ENCODE results near the gene HDHD5. TPM values are rescaled to one million over a fixed set of nuclear protein-coding genes. Genes with fewer than 3 reads are reported as not detected.
A peak's percentile ranks its signal among the peaks of the same experiment; 100 is the strongest.

Gene HDHD5
- total RNA-seq, 1 donor from 2014 or later, result 44.3 TPM

DNA sequence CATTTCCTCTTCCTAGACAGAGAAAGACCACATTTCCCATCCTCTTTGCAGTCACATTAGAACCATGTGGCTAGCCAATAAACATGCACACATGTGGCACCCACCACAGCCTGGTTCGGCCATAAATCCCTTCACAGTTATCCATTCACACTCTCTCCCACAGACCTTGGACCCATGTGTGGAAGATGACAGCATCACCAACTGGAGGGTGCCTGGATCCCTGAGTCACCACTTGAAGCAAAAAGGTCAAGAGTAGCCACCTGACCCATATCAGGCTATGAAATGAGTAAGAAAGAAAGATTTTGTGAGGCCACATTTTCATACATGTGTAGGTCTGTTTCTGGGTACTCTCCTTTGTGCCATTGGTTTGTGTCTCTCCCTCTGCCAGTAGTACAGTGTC is 28.9 kb downstream of the HDHD5 start:
- H3K36me3 Mint-ChIP-seq (ENCODE audit: low read depth), result no peaks in the 10 kb centered on the region
- intact Hi-C loops (cut with micrococcal nuclease), result no loop called here
- peaks cover 12% of the 10 kb centered on the region for H3K27me3 Mint-ChIP-seq (ENCODE audit: low read depth)
- no peaks in the 10 kb centered on the region for H3K9me3 Mint-ChIP-seq
- H3K4me3 Mint-ChIP-seq (ENCODE audit: low read depth), result no peak overlapping the region
- H3K27ac Mint-ChIP-seq, result no peak overlapping the region
- DNase-seq (ENCODE audit: low spot score), result no peak
- H3K4me1 Mint-ChIP-seq (ENCODE audit: low read depth), result peaks cover 3% of the 10 kb centered on the region

DNA sequence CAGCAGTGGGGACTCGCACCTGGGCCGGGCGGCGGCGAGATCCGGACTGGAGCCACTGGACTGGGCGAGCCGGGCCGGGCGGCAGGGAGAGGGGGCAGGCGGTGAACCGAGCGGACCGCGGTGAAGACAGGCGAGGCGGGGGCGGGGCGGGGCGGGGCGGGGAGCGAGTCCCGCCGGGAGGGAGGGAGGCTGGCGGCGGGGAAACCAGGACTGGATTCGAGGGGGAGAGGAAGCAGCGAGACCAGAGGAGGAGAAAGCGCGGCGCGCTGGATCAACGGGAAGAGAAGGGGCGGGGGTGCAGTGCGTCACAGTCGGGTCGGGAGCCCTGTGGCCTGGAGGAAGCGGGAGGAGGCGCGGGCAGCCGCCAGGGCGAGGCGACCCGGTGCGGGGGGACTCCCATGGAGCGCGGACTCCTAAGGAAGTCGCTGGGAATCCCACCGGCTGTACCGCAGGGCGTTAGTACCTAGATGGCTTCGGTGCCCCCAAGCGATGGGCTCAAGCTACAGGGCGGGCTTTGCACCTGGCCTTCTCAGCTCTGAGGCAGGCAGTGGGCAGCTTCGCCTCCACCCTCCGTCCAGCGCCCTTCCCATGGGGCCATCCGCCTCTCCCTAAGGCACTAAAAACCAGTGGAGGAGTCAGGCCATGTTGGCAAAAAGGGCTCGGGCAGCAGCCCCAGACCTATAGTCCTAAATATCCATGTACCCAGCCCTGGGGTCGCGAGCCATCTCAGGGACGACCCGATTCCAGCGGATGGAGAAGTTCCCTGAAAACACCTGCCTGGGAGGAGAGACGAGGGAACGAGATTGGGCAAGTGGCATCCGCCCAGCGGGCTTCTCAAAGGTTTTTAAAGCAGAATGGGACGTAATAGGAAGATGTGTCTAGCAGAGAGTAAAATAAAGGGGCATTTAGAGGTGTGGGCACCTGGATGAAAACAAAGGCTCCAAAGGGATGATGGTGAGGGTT is 37.6 kb downstream of the HDHD5 start, which contains the start of gene TMEM121B:
Gene TMEM121B (minus strand): TSS at position 128 of the 963 bp plus-strand sequence. CDS start 233 bp downstream, outside the sequence.
- no peaks in the 10 kb centered on the region for H3K36me3 Mint-ChIP-seq (ENCODE audit: low read depth)
- H3K4me3 Mint-ChIP-seq (ENCODE audit: low read depth), result peak within 1 kb of the TSS; percentile 42
- DNase-seq (ENCODE audit: low spot score), result no peak
- peaks cover 25% of the 10 kb centered on the region for H3K4me1 Mint-ChIP-seq (ENCODE audit: low read depth)
- no peak within 1 kb of the TSS for H3K27ac Mint-ChIP-seq
- H3K9me3 Mint-ChIP-seq, result no peaks in the 10 kb centered on the region
- H3K27me3 Mint-ChIP-seq (ENCODE audit: low read depth), result peaks cover 36% of the 10 kb centered on the region
- intact Hi-C loops (cut with micrococcal nuclease), result no loop called here

DNA sequence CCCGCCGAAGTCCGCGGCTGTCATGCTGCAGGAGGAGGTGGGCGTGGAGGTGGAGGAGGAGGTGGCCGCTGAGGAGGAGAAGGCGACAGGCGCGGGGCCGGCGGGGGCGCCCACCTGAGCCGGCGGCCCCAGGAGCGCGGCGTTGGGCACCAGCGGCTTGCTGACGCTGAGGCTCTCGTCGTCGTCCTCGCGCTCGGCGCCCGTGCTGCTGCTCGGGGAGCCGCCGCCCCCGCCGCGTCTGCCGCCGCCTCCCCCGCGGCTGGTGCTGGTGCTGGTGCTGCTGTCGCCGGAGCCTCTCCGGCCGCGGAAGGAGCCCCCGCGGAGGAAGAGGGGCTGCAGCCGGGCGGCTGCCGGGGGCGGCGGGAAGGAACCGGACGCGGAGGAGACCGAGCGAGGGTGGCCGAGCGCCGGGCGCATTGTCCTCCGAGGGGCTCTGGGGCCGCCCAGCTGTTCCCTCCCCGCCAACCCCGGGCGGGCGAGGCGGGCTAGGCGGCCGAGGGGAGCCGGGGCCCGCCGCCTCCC is 38.3 kb downstream of the HDHD5 start:
- Mint-ChIP-seq H3K4me1 (ENCODE audit: low read depth) (peaks cover 32% of the 10 kb centered on the region), H3K27ac (no peak overlapping the region), H3K4me3 (ENCODE audit: low read depth) (no peak overlapping the region), H3K36me3 (ENCODE audit: low read depth) (no peaks in the 10 kb centered on the region), H3K27me3 (ENCODE audit: low read depth) (peaks cover 36% of the 10 kb centered on the region), H3K9me3 (no peaks in the 10 kb centered on the region)
- intact Hi-C loops (cut with micrococcal nuclease), result no loop called here
- no peak for DNase-seq (ENCODE audit: low spot score)

DNA sequence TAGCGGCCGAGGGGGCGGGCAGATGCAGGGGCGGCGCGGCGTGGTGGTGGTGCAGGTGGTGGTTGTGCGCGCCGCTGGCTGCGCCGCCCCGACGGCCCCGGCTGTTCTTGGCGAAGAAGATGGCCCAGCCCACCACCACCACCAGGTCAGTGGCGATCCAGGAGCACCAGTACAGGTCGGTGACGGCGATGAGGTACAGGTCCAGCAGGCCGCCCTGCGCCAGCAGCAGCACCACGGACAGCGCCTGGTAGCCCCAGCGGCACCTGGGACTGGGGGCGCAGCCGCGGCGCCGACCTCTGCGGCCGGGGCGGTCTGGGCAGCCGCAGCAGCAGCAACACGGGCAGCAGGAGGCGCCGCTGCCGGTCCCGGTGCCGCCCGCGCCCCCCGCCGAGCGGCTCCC is 38.8 kb downstream of the HDHD5 start:
- Mint-ChIP-seq H3K4me1 (ENCODE audit: low read depth) (peaks cover 36% of the 10 kb centered on the region), H3K36me3 (ENCODE audit: low read depth) (no peaks in the 10 kb centered on the region), H3K9me3 (no peaks in the 10 kb centered on the region), H3K27me3 (ENCODE audit: low read depth) (peaks cover 36% of the 10 kb centered on the region), H3K4me3 (ENCODE audit: low read depth) (no peak overlapping the region), H3K27ac (no peak overlapping the region)
- DNase-seq (ENCODE audit: low spot score), result peak; percentile 45
- intact Hi-C loops (cut with micrococcal nuclease), result no loop called here

- Mint-ChIP-seq H3K36me3 (ENCODE audit: low read depth) (peaks cover 4% of the 10 kb centered on the region), H3K4me1 (ENCODE audit: low read depth) (peaks cover 41% of the 10 kb centered on the region), H3K9me3 (no peaks in the 10 kb centered on the region), H3K27me3 (ENCODE audit: low read depth) (peaks cover 32% of the 10 kb centered on the region), H3K4me3 (ENCODE audit: low read depth) (no peak overlapping the region), H3K27ac (no peak overlapping the region)
- DNase-seq (ENCODE audit: low spot score), result no peak
- intact Hi-C loops (cut with micrococcal nuclease), result loop anchor here (5.0 kb wide), 1 partner anchor 38 kb away; the partner anchor contains the start of gene HDHD5
Observed at GRCh38 chr22:17119481-17120202, 39.4 kb downstream of the HDHD5 start.

- Mint-ChIP-seq H3K36me3 (ENCODE audit: low read depth) (peaks cover 4% of the 10 kb centered on the region), H3K27me3 (ENCODE audit: low read depth) (peaks cover 26% of the 10 kb centered on the region), H3K4me3 (ENCODE audit: low read depth) (peak overlapping the region; percentile 20), H3K4me1 (ENCODE audit: low read depth) (peaks cover 42% of the 10 kb centered on the region), H3K27ac (peak overlapping the region; percentile 47), H3K9me3 (no peaks in the 10 kb centered on the region)
- intact Hi-C loops (cut with micrococcal nuclease), result loop anchor here (5.0 kb wide), 1 partner anchor 39 kb away; the partner anchor contains the start of gene HDHD5
- DNase-seq (ENCODE audit: low spot score), result no peak
Observed at GRCh38 chr22:17118342-17118741, 40.7 kb downstream of the HDHD5 start.

DNA sequence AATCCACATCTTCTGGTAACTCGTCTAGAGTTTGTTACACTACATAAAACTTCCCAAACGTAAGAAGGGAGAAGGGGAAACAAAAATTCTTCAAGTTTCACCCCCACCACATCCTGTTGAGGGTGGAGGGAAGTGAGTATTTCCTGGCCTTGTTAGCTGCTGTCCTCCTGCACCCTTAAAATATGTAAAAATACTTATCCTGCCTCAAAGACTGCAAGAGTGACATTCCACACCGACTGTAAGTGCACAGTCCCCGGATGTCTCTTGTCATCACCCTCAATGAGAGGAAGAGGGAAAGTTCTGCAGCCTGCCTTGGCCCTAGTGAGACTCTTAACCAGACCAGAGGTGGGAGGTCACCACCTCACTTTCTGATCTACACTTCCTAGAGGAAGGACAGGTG is 41.2 kb downstream of the HDHD5 start:
- H3K27me3 Mint-ChIP-seq (ENCODE audit: low read depth), result peaks cover 25% of the 10 kb centered on the region
- intact Hi-C loops (cut with micrococcal nuclease), result loop anchor here (5.0 kb wide), 1 partner anchor 39 kb away; the partner anchor contains the start of gene HDHD5
- H3K4me3 Mint-ChIP-seq (ENCODE audit: low read depth), result peak overlapping the region; percentile 20
- peaks cover 4% of the 10 kb centered on the region for H3K36me3 Mint-ChIP-seq (ENCODE audit: low read depth)
- H3K27ac Mint-ChIP-seq, result peak overlapping the region; percentile 47
- no peaks in the 10 kb centered on the region for H3K9me3 Mint-ChIP-seq
- DNase-seq (ENCODE audit: low spot score), result no peak
- peaks cover 42% of the 10 kb centered on the region for H3K4me1 Mint-ChIP-seq (ENCODE audit: low read depth)

GRCh38 chr22:17117400-17117799 is 41.7 kb downstream of the HDHD5 start:
- intact Hi-C loops (cut with micrococcal nuclease), result loop anchor here (5.0 kb wide), 1 partner anchor 40 kb away; the partner anchor contains the start of gene HDHD5
- no peaks in the 10 kb centered on the region for H3K9me3 Mint-ChIP-seq
- H3K4me1 Mint-ChIP-seq (ENCODE audit: low read depth), result peaks cover 42% of the 10 kb centered on the region
- DNase-seq (ENCODE audit: low spot score), result no peak
- H3K4me3 Mint-ChIP-seq (ENCODE audit: low read depth), result no peak overlapping the region
- peaks cover 4% of the 10 kb centered on the region for H3K36me3 Mint-ChIP-seq (ENCODE audit: low read depth)
- H3K27me3 Mint-ChIP-seq (ENCODE audit: low read depth), result peaks cover 20% of the 10 kb centered on the region
- no peak overlapping the region for H3K27ac Mint-ChIP-seq

GRCh38 chr22:17116572-17117330 is 42.3 kb downstream of the HDHD5 start:
- DNase-seq (ENCODE audit: low spot score), result no peak
- H3K9me3 Mint-ChIP-seq, result no peaks in the 10 kb centered on the region
- peak overlapping the region; percentile 11 for H3K4me3 Mint-ChIP-seq (ENCODE audit: low read depth)
- H3K36me3 Mint-ChIP-seq (ENCODE audit: low read depth), result peaks cover 4% of the 10 kb centered on the region
- peaks cover 40% of the 10 kb centered on the region for H3K4me1 Mint-ChIP-seq (ENCODE audit: low read depth)
- H3K27ac Mint-ChIP-seq, result peak overlapping the region; percentile 40
- intact Hi-C loops (cut with micrococcal nuclease), result loop anchor here (1.0 to 5.0 kb wide), 2 partner anchors 9 to 41 kb away; partner anchors contain the start of gene HDHD5
- H3K27me3 Mint-ChIP-seq (ENCODE audit: low read depth), result peaks cover 13% of the 10 kb centered on the region

DNA sequence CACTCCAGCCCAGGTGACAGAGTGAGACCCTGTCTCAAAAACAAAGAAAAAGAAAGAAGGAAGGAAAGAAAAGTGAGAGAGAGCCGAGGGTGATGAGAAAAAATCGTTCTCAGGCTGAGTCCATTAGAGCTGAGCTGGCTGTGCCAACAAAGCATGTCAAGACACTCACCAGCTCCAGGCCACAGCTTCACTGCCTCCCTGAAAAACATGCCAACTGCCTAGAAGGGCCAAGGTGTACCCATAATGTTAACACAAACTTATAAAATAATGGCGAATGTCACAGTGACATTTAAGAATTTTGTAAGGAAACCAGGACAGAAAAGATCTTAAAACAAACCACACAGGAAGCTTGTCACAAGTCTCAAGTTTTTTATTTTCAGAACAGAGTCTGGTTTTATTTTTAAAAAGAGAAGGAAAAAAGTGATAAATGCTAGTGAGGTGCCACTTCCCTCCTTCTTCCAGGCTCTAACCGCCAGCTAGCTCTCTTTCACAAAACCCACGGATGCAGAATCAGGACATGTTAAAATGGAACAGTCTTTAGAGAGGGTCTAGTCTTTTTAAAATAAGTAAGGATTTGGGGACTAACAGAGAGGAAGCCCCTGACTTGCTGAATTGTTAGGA is 43.0 kb downstream of the HDHD5 start:
- H3K4me1 Mint-ChIP-seq (ENCODE audit: low read depth), result peaks cover 40% of the 10 kb centered on the region
- intact Hi-C loops (cut with micrococcal nuclease), result loop anchor here (1.0 to 5.0 kb wide), 2 partner anchors 9 to 41 kb away; partner anchors contain the start of gene HDHD5
- H3K27me3 Mint-ChIP-seq (ENCODE audit: low read depth), result peaks cover 8% of the 10 kb centered on the region
- H3K27ac Mint-ChIP-seq, result peak overlapping the region; percentile 64
- H3K36me3 Mint-ChIP-seq (ENCODE audit: low read depth), result peaks cover 11% of the 10 kb centered on the region
- DNase-seq (ENCODE audit: low spot score), result no peak
- no peaks in the 10 kb centered on the region for H3K9me3 Mint-ChIP-seq
- peak overlapping the region; percentile 41 for H3K4me3 Mint-ChIP-seq (ENCODE audit: low read depth)

GRCh38 chr22:17115236-17115635 is 43.8 kb downstream of the HDHD5 start:
- intact Hi-C loops (cut with micrococcal nuclease), result loop anchor here (5.0 kb wide), 1 partner anchor 42 kb away; the partner anchor contains the start of gene HDHD5
- peaks cover 8% of the 10 kb centered on the region for H3K27me3 Mint-ChIP-seq (ENCODE audit: low read depth)
- no peaks in the 10 kb centered on the region for H3K9me3 Mint-ChIP-seq
- peaks cover 40% of the 10 kb centered on the region for H3K4me1 Mint-ChIP-seq (ENCODE audit: low read depth)
- no peak for DNase-seq (ENCODE audit: low spot score)
- no peak overlapping the region for H3K4me3 Mint-ChIP-seq (ENCODE audit: low read depth)
- no peak overlapping the region for H3K27ac Mint-ChIP-seq
- peaks cover 19% of the 10 kb centered on the region for H3K36me3 Mint-ChIP-seq (ENCODE audit: low read depth)

All from activated T-helper 2 cell treated with anti-CD3 and anti-CD28 coated beads, Interferon-gamma antibody, Interleukin-2, Interleukin-4, amounts not matched to agents 10 μg/mL and 5 μg/mL and 100 μg/mL, durations not matched to agents 14 hours and 24 hours and 36 hours (primary cell).